Measurements from ENCODE around the gene NRG3. TPM values are rescaled to one million over a fixed set of nuclear protein-coding genes. Genes with fewer than 3 reads are reported as not detected.

Gene NRG3
- total RNA-seq, 1 experiment from 2014 or later: not detected

DNA sequence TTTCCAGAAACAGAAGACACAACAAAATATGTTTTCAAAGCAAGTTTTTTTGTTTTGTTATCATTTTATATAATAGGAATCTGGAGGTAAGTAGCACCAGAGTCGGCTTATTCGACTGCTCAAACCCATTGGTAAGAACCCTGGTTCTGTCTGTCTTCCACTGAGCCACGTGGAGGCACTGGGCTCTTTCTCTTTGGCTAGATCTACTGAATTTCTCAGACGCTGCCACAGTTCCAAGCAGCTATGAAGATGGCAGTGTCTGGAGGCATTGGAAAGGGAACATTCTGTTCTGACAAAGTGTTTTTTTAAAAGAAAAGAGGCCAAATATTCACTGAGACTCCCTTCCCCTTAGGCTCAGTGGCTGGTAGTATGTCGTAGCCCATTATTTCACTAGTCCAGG is 338.8 kb downstream of the NRG3 start:
- no peak for DNase-seq (ENCODE audit: low spot score)

- DNase-seq (ENCODE audit: low spot score): no peak
Measured at GRCh38 chr10:82221056-82221455, 346.1 kb downstream of the NRG3 start.

GRCh38 chr10:82221601-82222149 is 346.7 kb downstream of the NRG3 start:
- no peak for DNase-seq (ENCODE audit: low spot score)

GRCh38 chr10:82228701-82229100 is 353.7 kb downstream of the NRG3 start:
- no peak for DNase-seq (ENCODE audit: low spot score)

DNA sequence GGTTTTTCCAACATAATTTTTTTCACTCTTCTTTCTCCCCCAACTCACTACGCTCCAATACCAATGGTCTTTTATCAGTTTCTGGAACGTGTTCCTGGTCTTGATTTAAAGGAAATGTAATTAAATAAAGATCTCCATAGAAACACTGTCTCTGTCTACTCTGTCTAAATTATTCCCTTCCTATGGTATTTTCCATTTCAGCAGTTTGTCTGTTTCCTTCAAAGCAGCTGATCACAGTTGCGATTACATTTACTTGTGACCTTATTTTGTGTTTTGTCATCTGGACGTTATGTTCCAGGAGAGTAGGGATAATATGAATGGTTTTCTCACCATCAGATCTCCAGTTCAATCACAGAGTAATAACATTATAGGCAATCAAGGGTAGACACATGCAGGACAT is 359.2 kb downstream of the NRG3 start:
- no peak for DNase-seq (ENCODE audit: low spot score)

GRCh38 chr10:82236084-82236731 is 361.2 kb downstream of the NRG3 start:
- DNase-seq (ENCODE audit: low spot score): no peak

GRCh38 chr10:82238291-82238690 is 363.3 kb downstream of the NRG3 start:
- no peak for DNase-seq (ENCODE audit: low spot score)

DNA sequence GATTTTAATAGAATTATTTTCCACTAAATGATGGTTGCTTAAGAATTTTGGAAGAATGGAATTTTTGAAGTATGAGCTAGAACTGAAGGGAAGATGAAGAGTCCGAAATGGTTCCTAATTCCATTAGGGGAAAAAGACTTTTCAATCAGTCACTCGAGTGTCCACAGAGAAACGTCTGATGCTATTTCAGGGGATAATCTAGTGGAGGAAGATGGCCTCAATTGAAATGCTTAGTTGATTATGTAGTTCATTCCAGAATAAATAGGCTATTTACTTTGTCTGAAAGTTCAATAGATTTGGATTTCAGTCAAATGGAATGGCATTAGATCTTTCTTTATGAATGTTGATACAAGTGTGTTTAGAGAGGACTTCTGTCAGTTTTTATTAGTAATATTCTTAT is 365.4 kb downstream of the NRG3 start:
- DNase-seq (ENCODE audit: low spot score): no peak

DNA sequence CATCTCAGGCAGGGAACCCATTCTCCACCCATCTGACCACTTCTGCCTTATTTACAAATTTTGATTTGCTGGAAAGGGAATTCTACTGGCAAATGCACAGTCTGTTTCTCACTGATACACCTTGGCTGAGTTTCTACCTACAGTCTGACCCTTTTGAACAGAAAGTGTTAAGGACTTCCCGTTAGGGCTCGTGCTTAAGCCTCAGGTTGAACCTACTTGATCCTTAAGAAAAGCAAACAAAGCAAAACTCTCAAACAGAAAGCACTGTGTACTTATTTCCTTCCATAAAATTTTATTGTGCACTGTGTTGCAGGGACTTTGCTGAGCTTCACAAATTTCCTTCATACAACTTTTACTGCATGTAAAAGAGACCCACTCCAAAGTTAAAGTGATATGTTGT is 367.8 kb downstream of the NRG3 start:
- DNase-seq (ENCODE audit: low spot score): no peak

DNA sequence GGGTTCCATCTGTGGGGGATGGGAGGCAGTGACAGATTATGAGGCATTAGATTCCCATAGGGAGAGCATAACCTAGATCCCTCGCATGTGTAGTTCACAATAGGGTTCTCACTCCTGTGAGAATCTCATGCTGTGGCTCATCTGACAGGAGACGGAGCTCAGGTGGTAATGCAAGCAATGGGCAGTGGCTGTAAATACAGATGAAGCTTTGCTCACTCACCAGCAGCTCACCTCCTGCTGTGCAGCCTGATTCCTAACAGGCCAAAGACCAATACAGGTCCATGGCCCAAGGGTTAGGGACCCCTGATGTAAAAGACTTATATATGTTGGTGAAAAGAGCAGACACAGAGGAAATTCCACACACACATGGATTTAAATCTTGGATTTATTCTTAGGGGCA is 370.2 kb downstream of the NRG3 start:
- DNase-seq (ENCODE audit: low spot score): no peak

GRCh38 chr10:82245906-82246560 is 371.0 kb downstream of the NRG3 start:
- peak; percentile 6 for DNase-seq (ENCODE audit: low spot score)

DNA sequence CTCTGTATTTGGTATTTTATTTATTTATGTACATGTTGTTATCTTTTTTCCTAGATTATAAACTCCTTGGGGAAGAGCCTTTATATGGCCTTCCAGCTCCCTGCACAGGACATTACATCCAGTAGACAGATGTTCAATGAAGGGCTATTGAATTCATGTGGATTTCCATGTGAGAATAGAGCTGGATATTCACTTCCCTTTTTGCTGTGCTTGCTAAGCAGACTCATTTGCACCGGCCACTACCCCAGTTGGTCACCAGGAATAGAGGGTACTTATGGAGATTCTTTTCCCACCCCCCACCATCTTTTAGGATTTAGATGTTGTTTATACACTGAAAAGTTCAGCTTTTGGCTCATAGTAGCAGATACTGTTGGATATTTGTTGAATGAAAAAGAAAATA is 374.1 kb downstream of the NRG3 start:
- DNase-seq (ENCODE audit: low spot score): no peak

DNA sequence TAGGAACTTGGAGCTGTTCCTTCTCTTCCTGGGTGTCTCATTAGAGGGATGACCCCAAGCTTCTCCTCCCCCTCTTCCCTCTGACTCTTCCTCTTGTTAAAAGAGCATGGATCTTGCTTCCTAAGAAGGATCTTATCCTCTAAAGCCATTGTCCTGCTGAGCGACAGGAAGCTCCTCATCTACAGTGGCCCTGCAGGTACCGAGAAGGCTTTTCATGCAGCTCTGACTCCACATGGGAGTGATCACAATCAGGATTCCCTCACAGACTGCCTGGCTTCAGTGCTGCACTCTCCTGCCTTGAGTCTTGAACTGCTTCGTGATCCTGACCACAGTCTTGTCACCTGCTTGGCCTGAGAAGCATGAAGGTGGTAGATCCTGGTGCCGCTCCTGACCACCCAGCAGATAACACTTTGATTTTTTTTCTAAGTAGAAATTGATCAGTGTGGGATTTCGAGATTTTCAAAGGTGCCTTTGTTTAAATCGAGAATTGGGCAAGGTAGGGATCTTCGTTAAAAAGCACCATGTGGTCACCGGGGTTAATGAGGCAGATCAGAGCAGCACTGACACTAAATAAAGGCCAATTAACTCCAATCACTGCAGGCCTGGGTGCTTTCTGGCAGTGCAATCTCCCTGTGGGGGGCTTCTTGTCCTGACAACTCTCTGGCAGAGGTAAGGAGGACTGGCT is 376.4 kb downstream of the NRG3 start:
- DNase-seq (ENCODE audit: low spot score): no peak

- DNase-seq (ENCODE audit: low spot score): no peak
Measured at GRCh38 chr10:82252081-82252480, 377.1 kb downstream of the NRG3 start.

DNA sequence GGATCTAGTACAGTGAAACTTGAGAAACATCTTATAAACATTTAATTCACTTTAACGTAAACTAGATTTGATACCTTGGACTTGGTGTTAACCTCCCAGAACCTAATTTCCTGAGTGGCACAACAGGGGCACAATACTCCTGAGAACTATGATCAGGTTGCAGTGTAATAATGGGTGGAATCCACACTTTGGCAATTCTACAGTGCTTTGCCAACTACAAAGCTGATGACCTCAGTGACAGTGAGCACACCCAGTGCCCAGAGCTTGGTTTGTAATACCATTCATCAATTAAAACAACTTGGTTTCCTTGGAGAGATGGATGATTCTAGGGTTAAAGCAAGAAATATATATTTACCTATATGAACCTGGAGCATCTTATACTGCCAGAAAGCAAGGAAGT is 379.2 kb downstream of the NRG3 start:
- DNase-seq (ENCODE audit: low spot score): no peak

DNA sequence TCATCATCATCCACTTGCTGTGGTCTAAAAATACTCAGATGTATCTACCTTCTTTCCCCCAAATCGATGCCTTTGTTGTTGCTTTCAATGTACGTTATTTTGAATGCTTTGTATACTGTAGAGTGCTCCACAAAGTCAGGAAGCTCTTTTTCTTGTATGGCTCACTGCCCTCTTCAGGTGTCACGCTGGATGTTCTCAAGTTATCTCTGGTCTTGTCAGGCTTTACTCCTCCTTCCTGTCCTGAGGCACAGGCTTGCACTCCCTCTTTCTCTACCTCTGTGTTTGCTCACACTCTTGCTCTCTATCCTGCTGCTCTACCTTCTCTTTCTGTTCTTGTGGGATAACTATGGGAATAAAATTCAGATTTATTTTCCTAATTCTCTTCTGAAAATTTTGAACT is 381.3 kb downstream of the NRG3 start:
- DNase-seq (ENCODE audit: low spot score): no peak

DNA sequence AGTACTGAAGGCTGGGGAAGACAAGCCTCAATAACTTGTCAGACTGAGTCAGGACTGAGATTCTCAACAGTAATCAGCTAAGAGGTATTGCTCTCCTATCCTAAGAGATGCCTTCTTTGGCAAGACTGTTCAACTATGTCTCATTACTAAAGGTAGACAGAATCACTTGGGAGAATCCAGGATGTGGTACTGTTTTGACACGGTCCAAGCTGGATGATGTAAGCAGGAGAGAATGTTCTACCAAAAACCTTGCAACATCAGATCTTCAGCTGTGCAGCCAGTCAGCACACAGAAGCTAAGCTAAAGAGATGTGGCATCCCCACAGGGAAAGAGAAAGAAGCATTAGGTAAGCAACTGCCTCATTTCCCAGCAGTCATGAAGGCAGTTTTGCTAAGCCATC is 391.4 kb downstream of the NRG3 start:
- peak; percentile 15 for DNase-seq (ENCODE audit: low spot score)

- no peak for DNase-seq (ENCODE audit: low spot score)
Measured at GRCh38 chr10:82267014-82267413, 392.0 kb downstream of the NRG3 start.

GRCh38 chr10:82267465-82267864 is 392.5 kb downstream of the NRG3 start:
- no peak for DNase-seq (ENCODE audit: low spot score)

- no peak for DNase-seq (ENCODE audit: low spot score)
Measured at GRCh38 chr10:82267960-82268359, 393.0 kb downstream of the NRG3 start.

GRCh38 chr10:82277591-82277990 is 402.6 kb downstream of the NRG3 start:
- peak; percentile 58 for DNase-seq (ENCODE audit: low spot score)

DNA sequence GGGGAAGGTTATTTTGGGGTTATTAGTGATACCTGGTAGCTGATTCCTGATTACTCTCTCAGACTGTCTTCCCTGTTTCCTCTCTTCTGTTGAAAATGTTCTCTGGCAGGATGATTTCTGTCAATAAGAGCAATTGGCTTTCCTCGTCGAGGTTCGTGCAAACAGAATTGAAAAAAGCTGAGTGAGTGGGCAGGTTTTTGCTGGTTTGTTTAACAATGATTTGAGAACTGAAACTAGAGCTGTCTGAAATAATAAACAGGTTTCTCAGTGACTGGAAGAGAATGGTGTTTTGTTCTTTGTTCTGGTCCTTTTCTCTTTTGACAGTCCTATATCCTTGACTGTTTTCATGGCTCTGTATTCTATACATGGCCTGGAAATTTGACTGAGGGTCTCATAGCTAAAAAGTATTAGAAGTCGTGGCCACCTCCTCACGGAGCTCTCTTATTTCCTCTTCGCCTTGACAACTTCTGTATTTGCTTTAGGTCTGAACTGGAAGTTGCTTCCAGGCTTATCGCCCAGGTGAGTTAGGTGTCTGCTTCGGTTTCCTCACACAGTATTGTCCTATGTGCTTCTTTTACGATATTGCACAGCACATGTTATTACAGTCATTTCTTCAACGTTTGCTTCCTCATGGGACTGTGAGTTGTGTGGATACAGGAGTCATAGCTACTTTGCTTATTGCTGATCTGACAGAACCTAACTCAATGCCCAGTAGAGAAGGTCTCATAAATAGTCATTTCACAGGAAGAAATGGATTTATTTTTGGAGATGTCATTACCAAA is 403.6 kb downstream of the NRG3 start:
- no peak for DNase-seq (ENCODE audit: low spot score)

All from H4 (cell line).